ENCODE measurements around the gene AOX1.
A peak's percentile ranks its signal among the peaks of the same experiment; 100 is the strongest.
"Not testable (repeated sequence)": the region's sequence is repeated elsewhere in the genome, so short reads cannot be mapped to it uniquely, and the experiment has no call there.

The AOX1 gene

DNA sequence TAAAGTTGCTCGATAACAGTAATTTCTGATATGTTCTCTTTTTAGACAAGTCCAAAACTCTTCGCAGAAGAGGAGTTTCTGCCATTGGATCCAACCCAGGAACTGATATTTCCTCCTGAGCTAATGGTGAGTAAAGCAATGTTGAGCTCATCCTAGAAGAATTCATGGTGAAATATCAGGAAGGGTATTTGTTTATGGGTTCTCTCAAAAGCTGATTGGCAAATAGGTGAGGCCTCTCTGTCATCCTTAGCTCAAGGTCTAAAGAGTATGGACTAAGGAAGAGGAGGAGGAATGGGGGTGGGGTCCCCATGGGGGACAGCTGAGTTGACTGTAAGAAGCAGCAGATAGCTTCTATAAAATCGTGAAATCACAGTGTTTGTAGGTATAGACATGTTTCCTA is 18.2 kb downstream of the AOX1 start:
- no peak for DNase-seq

GRCh38 chr2:200604571-200605255 is 18.9 kb downstream of the AOX1 start:
- no peak for DNase-seq

- no peak for DNase-seq
These were observed 22.7 kb downstream of the AOX1 start for GRCh38 chr2:200608341-200609027.

DNA sequence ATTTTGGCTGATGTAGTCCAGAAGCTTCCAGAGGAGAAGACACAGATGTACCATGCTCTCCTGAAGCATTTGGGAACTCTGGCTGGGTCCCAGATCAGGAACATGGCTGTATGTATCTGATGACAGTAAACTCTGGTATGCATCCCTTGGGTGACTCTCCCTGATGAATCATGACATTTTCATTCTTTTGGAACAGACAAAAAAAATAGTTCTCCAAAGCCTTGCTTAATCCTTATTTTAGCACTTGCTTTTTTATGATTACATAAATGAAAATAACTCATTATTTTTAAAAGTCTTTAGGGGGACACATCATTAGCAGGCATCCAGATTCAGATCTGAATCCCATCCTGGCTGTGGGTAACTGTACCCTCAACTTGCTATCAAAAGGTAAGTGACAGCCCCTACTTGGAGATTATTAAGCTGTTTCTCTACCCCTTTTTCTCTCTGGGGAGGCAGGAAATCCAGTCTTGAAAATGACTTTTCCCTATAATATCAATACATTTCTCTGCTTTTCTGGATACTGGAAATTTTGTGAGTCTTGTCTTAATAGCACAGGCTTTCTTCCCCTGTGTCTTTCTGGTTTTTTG is 23.3 kb downstream of the AOX1 start:
- no peak for DNase-seq

DNA sequence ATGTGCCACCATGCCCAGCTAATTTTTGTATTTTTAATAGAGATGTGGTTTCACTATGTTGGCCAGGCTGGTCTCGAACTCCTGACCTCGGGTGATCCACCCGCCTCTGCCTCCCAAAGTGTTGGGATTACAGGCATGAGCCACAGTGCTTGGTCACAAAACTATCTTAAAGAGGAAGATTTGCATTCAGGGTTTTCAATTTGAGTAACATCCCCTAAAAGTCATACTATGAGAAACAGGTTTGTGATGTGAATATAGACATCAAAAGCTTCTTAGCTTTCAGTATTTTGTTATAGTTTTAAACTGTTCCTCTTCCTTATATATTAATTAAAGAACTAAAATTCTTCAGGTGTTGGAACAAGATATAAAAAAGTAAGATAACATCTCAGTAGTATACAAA is 24.4 kb downstream of the AOX1 start:
- peak; percentile 37 for DNase-seq

GRCh38 chr2:200613692-200614091 is 27.9 kb downstream of the AOX1 start:
- DNase-seq, result no peak

DNA sequence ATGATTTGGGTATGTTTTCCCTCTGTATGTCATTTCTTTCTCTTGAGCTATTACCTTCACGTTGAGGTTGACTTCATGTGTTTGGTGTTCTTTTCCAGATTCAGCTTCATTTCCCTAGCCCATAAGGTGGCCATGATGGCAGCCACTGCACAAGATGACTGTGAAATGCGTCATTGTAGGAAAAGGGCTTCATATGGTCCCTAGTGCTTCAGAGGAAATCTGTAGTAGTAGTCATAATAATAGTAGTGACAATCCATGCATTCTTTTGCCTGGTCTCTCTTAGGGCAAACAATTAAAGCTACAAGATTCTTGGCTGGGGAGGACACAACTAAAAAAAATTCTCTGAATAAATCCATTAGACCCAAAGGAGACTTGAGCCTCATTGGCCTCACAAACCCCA is 28.4 kb downstream of the AOX1 start:
- DNase-seq, result peak; percentile 48

- no peak for DNase-seq
These were observed 29.4 kb downstream of the AOX1 start for GRCh38 chr2:200615247-200615646.

GRCh38 chr2:200616193-200616592 is 30.4 kb downstream of the AOX1 start:
- no peak for DNase-seq

GRCh38 chr2:200616656-200617055 is 30.8 kb downstream of the AOX1 start:
- DNase-seq, result no peak

DNA sequence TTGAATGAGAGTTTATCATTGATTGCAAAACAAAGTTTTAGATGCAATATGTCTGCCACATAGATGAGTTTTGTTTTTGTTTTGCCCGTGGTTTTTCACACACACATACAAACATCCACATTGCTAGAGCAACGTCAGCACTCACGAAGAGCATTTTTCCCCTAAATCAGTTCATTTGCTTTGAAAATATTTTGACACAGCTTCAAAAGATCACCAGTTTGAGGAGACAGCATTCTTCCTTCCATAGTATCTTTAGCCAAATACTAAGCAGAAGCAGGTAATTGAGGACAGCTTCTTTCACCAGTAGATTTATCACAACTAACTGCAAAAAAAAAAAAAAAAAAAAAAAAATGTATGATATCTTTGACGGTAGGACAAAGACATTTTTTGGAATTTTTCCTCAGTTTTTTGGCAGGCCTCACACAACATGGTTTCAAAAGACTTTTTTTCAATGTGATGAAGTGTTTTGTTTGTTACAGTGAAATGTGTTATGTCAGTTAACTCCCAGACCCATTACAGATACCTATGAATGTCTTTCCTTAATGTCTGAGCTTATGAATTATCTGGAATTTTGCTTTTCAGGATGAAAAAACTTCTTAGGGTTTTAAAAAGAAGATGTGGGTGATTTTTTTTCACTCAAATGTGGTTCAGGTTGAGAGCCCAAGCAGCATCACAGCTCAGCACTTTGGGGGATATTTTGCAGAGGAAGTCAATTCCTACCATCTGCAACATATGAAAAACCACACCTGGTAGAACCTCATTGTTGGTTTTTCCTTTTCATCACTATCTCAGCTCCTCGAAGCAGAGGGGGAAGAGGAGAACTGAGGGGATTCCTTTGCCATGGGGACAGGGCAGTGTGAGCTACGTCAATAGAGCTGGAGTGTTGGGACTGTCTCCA is 31.6 kb downstream of the AOX1 start:
- DNase-seq, result no peak

DNA sequence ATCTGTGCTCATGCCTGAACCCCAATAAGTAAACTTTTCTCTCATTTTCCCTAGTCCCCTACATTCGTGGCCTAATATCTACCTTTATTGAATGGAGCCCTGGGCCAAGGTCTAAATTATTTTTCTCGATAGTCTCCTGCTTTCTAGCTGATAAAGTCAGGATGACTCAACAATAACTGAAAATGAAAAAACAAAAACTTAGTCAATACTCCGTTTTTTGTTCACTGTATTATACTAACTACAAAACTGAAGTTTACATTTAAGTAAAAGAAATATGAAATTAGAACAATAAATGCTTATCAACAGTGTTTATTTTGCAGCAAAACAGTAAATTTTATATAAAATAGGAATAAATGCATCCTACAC is 32.2 kb downstream of the AOX1 start:
- DNase-seq, result no peak

GRCh38 chr2:200618590-200619021 is 32.8 kb downstream of the AOX1 start:
- no peak for DNase-seq

DNA sequence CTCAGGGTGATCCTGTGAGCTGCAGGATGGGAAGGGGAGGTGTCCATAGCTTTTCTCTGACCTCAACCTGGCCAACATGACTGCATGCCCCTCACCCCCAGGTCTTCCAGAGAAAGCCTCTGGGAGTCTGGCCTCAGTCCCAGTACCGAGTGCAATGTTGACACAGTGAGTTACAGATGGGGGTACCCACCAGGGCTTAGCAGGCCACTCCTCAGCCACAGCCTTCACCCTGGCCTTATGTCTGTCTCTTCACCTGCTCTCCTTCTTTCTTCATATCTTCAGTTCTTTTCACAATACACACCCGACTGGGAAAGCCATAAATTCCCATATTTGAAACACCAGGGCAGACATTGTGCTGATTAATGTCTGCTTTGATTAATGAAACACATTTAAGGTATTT is 33.5 kb downstream of the AOX1 start:
- DNase-seq, result no peak

DNA sequence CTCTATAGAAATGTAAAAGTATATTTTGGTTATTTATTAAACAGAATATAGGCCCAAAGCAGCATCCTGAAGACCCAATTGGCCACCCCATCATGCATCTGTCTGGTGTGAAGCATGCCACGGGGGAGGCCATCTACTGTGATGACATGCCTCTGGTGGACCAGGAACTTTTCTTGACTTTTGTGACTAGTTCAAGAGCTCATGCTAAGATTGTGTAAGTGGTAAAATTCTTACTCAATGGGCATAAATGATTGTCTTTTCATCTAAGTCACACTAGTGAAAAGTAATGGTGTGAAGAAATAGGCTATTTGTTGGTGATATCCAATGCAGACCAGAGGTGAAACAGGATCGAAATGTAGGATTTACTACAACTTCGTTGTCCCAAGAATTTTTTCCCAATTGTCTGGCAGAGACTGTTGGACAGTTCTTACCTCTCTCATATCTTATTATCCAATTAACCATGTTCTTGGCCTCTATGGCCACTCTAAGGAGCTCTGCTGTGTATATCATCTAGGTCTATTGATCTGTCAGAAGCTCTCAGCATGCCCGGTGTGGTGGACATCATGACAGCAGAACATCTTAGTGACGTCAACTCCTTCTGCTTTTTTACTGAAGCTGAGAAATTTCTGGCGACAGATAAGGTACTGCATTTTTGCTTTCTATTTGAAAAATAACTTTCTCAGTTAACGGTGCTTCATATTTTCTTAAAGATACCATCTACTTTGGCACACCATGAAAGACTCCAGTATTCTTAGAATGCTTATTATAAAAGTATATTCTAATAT is 35.0 kb downstream of the AOX1 start:
- no peak for DNase-seq

DNA sequence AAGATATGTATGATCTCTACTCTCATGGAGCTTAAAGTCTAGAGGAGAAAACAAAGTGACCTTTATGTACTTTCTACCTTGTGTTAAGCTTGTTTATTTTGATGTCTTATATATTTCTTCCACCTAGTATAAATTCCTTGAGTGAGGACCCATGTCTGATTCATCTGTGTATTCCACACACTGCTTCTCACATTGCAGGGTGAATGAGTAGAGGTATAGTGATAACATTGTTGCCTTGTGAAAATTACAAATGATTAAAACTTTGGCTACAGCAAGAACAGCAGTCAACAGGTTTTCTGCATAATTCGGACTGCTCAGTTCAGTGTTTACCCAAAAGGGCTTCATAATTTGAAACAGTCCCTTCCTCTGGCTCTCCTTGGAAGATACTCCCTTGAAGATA is 36.3 kb downstream of the AOX1 start:
- DNase-seq, result no peak

- DNase-seq, result no peak
These were observed 38.2 kb downstream of the AOX1 start for GRCh38 chr2:200624026-200624425.

GRCh38 chr2:200624658-200625057 is 38.8 kb downstream of the AOX1 start:
- no peak for DNase-seq

DNA sequence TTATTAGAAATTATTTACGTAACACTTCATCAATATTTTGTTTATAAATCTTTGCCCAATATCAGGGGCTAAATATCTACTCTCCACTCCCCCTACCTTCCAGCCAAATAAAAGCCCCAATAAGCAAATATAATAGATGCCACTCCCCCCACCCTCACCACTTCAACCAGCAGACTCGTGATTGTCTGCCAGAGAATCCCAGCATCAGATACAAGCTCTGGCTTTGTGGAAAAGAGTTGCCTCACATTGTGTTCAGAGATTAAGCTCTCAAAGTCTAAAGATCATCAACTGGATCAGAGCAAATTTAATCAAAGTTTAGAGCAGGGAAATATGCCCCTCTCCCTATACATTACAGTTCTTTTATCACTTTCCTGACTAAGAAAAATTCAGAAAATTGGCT is 39.5 kb downstream of the AOX1 start:
- no peak for DNase-seq

DNA sequence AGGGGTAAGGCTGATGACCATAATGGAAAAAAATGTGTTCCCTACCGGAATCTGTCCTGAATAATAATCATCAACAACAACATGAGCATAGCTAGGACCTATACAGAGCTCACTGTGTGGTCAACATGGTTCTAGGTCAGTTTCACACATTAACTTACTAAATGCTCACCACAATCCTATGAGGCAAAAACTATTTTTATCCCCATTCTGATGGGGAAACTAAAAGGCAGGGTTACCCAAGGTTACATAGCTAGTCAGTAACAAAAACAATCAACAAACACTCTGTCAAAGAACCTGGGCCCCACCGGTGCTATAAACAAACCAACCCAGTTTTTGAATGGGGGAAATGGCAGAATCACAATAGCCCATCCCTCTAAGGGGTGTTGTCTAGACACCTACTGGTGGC is 40.1 kb downstream of the AOX1 start:
- DNase-seq, result no peak

DNA sequence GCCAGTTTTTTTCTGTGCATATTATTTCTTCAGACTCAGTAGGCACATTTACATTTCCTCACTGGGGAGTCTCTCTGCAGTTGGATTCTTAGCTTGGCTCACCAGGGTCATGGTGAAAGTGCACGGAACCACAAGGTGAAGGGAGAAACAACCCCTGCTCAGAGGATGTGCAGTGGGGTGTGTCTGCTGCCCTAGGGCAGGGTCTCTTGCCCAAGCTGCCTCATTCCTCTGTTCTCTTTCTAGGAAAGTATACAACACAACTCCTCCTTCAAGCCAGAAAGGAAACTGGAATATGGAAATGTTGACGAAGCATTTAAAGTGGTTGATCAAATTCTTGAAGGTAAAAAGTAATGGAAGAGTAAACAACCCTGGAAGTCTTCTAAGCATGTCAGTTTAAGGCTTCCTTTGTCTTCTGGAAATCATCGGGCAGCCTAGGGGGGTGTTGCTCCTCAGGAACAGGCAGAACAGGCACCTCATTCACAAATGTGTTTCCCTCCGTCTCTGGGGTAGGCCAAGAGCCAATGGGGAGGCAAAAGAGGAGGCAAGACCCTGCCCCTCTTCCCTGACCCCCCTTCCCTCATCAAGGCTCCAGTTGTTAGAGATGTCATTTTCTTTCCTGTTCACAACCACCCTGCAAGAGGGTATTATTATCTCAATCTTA is 41.4 kb downstream of the AOX1 start:
- no peak for DNase-seq

DNA sequence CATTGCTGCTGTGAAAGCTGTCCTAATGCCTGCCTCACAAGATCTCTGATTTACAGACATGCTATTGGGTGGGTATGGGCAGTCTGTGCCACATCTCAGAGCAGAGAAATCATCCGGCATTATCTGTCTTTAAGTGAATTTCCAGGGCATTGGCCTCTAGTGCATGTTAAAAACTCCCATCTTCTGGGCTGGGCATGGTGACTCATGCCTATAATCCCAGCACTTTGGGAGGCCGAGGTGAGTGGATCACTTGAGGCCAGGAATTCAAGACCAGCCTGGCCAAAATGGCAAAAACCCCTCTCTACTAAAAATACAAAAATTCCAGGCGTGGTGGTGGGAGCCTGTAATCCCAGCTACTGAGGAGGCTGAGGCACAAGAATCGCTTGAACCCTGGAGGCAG is 42.6 kb downstream of the AOX1 start:
- not testable (repeated sequence) for DNase-seq
